ENCODE results near the gene RPS6KA2.

Gene RPS6KA2

GRCh38 chr6:166485651-166486535 lies 141.2 kb downstream of the RPS6KA2 start:
- no peak for DNase-seq (ENCODE audit: low read depth)

- no peak for DNase-seq (ENCODE audit: low read depth)
These were observed 142.2 kb downstream of the RPS6KA2 start for GRCh38 chr6:166484863-166485262.

GRCh38 chr6:166483573-166484250 lies 143.3 kb downstream of the RPS6KA2 start:
- no peak for DNase-seq (ENCODE audit: low read depth)

GRCh38 chr6:166483026-166483425 lies 144.0 kb downstream of the RPS6KA2 start:
- no peak for DNase-seq (ENCODE audit: low read depth)

GRCh38 chr6:166478782-166479592 lies 148.1 kb downstream of the RPS6KA2 start:
- DNase-seq (ENCODE audit: low read depth): no peak

GRCh38 chr6:166477647-166478365 lies 149.2 kb downstream of the RPS6KA2 start:
- no peak for DNase-seq (ENCODE audit: low read depth)

- DNase-seq (ENCODE audit: low read depth): no peak
These were observed 150.3 kb downstream of the RPS6KA2 start for GRCh38 chr6:166476634-166477215.

- no peak for DNase-seq (ENCODE audit: low read depth)
These were observed 150.9 kb downstream of the RPS6KA2 start for GRCh38 chr6:166476061-166476591.

- no peak for DNase-seq (ENCODE audit: low read depth)
These were observed 152.1 kb downstream of the RPS6KA2 start for GRCh38 chr6:166474721-166475565.

GRCh38 chr6:166473886-166474571 lies 153.0 kb downstream of the RPS6KA2 start:
- no peak for DNase-seq (ENCODE audit: low read depth)

GRCh38 chr6:166472636-166473035 lies 154.4 kb downstream of the RPS6KA2 start:
- no peak for DNase-seq (ENCODE audit: low read depth)

GRCh38 chr6:166471797-166472260 lies 155.2 kb downstream of the RPS6KA2 start:
- no peak for DNase-seq (ENCODE audit: low read depth)

- no peak for DNase-seq (ENCODE audit: low read depth)
These were observed 156.1 kb downstream of the RPS6KA2 start for GRCh38 chr6:166470863-166471410.

- DNase-seq (ENCODE audit: low read depth): no peak
These were observed 156.8 kb downstream of the RPS6KA2 start for GRCh38 chr6:166470029-166470862.

- no peak for DNase-seq (ENCODE audit: low read depth)
These were observed 157.6 kb downstream of the RPS6KA2 start for GRCh38 chr6:166469426-166469961.

- no peak for DNase-seq (ENCODE audit: low read depth)
These were observed 159.5 kb downstream of the RPS6KA2 start for GRCh38 chr6:166467436-166468000.
